Coronary artery (tissue), 2 donors: ENCODE data around the gene HAUS8.

Experiments used
- DNase-seq: peaks from one replicate; pipeline ENCODE4 v3.0.0-alpha.2; 2017; ENCODE audit warnings: low spot score
- H3K27ac ChIP-seq, 2 donors: fragments of 200-600 bp; sonication (generic); one replicate each; pipeline ENCODE4 v1.5.1; 2016 to 2019
- H3K4me3 ChIP-seq: fragments of 200-600 bp; sonication (generic); 2 replicates; pipeline ENCODE4 v1.5.1; 2016; ENCODE audit warnings: mild to moderate bottlenecking, moderate library complexity
- TF ChIP-seq, protein P1 (sequence below): fragments of 200-600 bp; sonication (generic); IDR thresholded peaks from one replicate; pipeline ENCODE4 v1.5.1; 2019; ENCODE audit warnings: antibody characterized with exemption

HAUS8 gene, protein sequence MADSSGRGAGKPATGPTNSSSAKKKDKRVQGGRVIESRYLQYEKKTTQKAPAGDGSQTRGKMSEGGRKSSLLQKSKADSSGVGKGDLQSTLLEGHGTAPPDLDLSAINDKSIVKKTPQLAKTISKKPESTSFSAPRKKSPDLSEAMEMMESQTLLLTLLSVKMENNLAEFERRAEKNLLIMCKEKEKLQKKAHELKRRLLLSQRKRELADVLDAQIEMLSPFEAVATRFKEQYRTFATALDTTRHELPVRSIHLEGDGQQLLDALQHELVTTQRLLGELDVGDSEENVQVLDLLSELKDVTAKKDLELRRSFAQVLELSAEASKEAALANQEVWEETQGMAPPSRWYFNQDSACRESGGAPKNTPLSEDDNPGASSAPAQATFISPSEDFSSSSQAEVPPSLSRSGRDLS

DNA sequence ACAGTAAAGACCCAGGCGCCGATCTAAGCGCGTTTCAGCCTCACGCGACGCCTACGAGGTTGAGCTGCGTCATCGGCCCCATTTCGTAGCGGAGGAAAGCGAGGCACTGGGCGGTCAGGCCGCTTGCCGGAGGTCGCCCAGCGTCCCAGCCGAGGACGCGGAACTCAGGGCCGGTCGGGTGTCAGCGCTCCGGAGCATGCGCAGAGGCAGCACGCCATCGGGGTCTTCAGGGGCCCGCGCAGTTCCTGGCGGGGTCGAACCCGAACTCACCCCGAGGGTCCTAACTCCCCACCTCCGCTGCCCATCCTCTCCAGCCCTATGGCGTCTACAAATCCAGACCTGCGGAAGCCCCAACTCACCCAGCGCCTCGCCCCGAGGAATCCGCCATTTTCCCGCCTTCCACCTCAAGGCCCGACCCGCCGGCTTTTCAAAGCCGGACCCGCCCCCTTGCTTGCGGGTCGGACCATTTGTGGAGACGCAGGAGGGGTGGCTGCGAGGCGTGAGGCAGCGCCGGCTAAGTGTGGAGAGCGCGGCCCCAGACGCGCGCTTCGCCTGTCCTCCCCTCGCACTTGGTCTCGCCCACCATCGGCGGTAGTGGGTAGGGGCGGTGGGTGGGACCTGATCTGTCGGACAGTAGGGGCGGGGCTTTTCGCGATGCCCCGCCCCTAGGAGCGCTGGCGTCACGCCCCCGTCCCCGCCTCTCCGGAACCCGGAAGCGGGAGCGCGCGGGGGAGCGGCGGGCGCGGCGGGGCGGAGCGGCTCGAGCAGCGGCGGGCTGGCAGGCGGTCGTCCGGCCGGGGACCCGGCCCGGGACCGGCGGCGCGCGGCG, at the start of gene HAUS8, which contains the start of gene MYO9B:
Gene HAUS8 (minus strand): TSS at position 418 of the 829 bp plus-strand sequence. CDS start 30 bp downstream, at position 388.
Gene MYO9B (plus strand): TSS at position 743 of the 829 bp plus-strand sequence. CDS start 25,941 bp downstream, outside the sequence.
- peak; percentile 99 for DNase-seq
- Histone ChIP-seq H3K4me3 (peak within 1 kb of the TSS; percentile 97), H3K27ac (peak within 1 kb of the TSS; percentile 94 to 98)
- TF ChIP-seq, protein P1, sequence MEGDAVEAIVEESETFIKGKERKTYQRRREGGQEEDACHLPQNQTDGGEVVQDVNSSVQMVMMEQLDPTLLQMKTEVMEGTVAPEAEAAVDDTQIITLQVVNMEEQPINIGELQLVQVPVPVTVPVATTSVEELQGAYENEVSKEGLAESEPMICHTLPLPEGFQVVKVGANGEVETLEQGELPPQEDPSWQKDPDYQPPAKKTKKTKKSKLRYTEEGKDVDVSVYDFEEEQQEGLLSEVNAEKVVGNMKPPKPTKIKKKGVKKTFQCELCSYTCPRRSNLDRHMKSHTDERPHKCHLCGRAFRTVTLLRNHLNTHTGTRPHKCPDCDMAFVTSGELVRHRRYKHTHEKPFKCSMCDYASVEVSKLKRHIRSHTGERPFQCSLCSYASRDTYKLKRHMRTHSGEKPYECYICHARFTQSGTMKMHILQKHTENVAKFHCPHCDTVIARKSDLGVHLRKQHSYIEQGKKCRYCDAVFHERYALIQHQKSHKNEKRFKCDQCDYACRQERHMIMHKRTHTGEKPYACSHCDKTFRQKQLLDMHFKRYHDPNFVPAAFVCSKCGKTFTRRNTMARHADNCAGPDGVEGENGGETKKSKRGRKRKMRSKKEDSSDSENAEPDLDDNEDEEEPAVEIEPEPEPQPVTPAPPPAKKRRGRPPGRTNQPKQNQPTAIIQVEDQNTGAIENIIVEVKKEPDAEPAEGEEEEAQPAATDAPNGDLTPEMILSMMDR: no peak

GRCh38 chr19:17124025-17124424, 48.8 kb upstream of the HAUS8 start:
- TF ChIP-seq, protein P1: no peak
- no peak for DNase-seq
- peak overlapping the region in 1 of 2 donors; percentile 44 for H3K27ac ChIP-seq
- H3K4me3 ChIP-seq: no peak overlapping the region

DNA sequence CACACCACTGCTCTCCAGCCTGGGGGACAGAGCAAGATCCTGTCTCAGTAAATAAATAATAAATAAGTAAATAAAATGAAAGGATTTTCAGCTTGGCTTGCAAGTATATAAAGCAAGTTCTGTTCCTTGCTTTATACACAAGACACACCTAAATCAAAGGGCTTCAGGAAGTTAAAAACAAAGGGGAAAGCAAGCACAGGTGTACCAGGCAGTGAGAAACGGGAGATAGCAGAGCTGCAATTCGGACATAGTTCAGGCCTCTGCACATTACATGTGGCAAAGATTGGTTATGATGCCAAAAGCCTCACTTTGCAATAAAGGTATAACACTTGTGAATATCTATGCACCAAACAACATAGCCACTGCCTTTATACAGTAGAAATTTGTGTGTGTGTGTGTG, 47.8 kb upstream of the HAUS8 start:
- Histone ChIP-seq H3K27ac (peak overlapping the region in 1 of 2 donors; percentile 10), H3K4me3 (no peak overlapping the region)
- TF ChIP-seq, protein P1: no peak
- no peak for DNase-seq

DNA sequence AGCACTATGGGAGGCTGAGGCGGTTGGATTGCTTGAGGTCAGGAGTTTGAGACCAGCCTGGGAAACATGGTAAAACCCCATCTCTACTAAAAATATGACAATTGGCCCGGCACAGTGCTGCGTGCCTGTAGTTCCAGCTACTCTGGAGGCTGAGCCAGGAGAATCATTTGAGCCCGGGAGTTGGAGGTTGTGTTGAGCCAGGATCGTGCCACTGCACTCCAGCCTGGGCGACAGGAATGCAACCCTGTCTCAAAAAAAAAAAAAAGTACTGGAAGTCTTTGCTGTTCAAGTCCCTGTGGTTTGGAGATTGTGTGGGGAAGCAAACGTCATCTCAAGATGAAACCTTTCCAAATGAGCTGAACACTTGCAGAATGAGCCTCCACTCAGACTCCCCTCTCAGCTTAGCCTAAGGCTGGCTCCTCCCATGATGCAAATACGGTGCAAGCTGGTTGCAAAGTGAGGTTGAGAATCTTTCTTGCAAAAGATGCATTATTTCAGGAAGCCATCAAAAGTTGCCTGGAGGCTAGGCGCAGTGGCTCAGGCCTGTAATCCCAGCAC, 46.6 kb upstream of the HAUS8 start:
- TF ChIP-seq, protein P1: no peak
- no peak for DNase-seq
- H3K4me3 ChIP-seq: no peak overlapping the region
- H3K27ac ChIP-seq: peak overlapping the region; percentile 54 to 84

DNA sequence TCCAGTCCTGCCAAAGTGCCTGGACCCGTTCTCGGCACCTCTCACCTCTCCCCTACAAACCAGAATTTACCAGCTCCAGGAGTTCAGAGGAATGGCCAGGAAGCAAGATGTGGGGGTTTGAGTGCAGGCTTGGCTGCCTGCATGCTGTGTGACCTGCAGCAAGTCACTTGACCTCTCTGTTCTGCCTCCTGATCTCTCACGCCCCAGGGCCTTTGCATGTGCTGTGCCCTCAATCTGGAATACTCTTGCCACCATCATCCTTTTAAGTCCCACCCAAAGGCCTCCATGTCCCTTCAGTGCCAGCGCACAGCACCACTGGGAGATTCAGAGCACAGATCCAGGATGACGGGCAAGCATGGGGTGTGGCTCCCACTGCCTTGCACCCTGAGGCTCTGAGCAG, 43.7 kb upstream of the HAUS8 start:
- TF ChIP-seq, protein P1: no peak
- no peak for DNase-seq
- no peak overlapping the region for H3K27ac ChIP-seq
- H3K4me3 ChIP-seq: no peak overlapping the region

DNA sequence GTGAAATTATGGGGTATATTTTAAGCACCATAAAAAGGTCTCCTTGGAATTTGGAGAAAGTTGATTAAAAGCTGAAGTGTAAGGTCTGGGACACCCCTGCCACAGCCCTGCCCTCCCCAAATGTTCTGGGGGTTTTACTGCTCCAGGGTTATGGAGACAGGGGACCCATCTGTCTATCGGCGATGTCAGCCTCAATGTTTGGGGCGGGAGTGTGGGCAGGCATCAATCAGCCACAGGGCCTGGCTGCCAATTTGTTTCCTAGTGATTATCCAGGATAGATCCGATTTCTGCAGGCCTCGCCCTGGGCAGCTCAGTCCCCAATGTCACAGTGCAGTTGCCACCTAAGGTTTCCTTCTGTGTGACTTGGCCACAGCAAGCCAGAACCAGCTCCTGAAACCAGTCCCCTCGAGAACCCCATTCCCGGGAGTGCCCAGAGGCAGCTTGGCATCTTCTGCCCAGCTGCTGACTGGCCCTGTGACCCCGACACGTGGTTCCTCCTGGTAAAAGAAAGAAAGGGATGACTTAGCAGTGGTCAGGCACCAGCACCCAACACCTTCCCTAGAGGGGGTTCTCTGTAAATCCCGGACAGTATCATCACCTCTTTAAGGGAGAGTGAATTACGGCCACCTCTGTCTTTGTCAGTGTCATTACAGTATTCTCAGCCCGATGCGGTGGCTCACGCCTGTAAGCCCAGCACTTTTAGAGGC, 41.9 kb upstream of the HAUS8 start:
- DNase-seq: no peak
- Histone ChIP-seq H3K4me3 (no peak overlapping the region), H3K27ac (peak overlapping the region; percentile 45 to 70)
- TF ChIP-seq, protein P1: no peak
